ENCODE data around the gene WDR82. TPM values are rescaled to one million over a fixed set of nuclear protein-coding genes. Genes with fewer than 3 reads are reported as not detected.

Gene WDR82
- total and polyA plus RNA-seq, 9 donors = 52.6 to 103 (median 87.9) TPM

GRCh38 chr3:52247409-52248164 lies 30.9 kb downstream of the WDR82 start:
- H3K4me1 ChIP-seq (ENCODE audit: control insufficient read depth, insufficient read depth, low read length) = peaks cover 28% of the 10 kb centered on the region

GRCh38 chr3:52246728-52247408 lies 31.6 kb downstream of the WDR82 start:
- no peak for DNase-seq
- H3K36me3 ChIP-seq (ENCODE audit: control insufficient read depth, insufficient read depth, low read length) = peaks cover 40% of the 10 kb centered on the region
- peaks cover 2% of the 10 kb centered on the region for H3K27me3 ChIP-seq (ENCODE audit: control insufficient read depth, insufficient read depth, low read length)
- peak overlapping the region; percentile 59 for H3K4me3 ChIP-seq (ENCODE audit: low read length)
- H3K4me1 ChIP-seq (ENCODE audit: control insufficient read depth, insufficient read depth, low read length) = peaks cover 28% of the 10 kb centered on the region
- 75% methylated on average over 11 of the region's 14 CpGs for WGBS (ENCODE audit: insufficient coverage)
- H3K9me3 ChIP-seq (replicated peaks; ENCODE audit: control insufficient read depth, low read depth, low read length) = no peaks in the 10 kb centered on the region
- H3K27ac ChIP-seq (ENCODE audit: low read length) = no peak overlapping the region

More at GRCh38 chr3:52247409-52248164, 30.9 kb downstream of the WDR82 start:
- DNase-seq = no peak
- H3K27ac ChIP-seq (ENCODE audit: low read length) = no peak overlapping the region
- peaks cover 45% of the 10 kb centered on the region for H3K36me3 ChIP-seq (ENCODE audit: control insufficient read depth, insufficient read depth, low read length)
- H3K27me3 ChIP-seq (ENCODE audit: control insufficient read depth, insufficient read depth, low read length) = peaks cover 2% of the 10 kb centered on the region
- 80% methylated on average over 7 of the region's 7 CpGs for WGBS (ENCODE audit: insufficient coverage)
- no peaks in the 10 kb centered on the region for H3K9me3 ChIP-seq (replicated peaks; ENCODE audit: control insufficient read depth, low read depth, low read length)
- no peak overlapping the region for H3K4me3 ChIP-seq (ENCODE audit: low read length)

GRCh38 chr3:52246264-52246620 lies 32.2 kb downstream of the WDR82 start:
- Histone ChIP-seq H3K4me3 (ENCODE audit: low read length) (peak overlapping the region; percentile 59), H3K27me3 (ENCODE audit: control insufficient read depth, insufficient read depth, low read length) (peaks cover 2% of the 10 kb centered on the region), H3K9me3 (replicated peaks; ENCODE audit: control insufficient read depth, low read depth, low read length) (no peaks in the 10 kb centered on the region), H3K36me3 (ENCODE audit: control insufficient read depth, insufficient read depth, low read length) (peaks cover 34% of the 10 kb centered on the region), H3K27ac (ENCODE audit: low read length) (peak overlapping the region; percentile 52), H3K4me1 (ENCODE audit: control insufficient read depth, insufficient read depth, low read length) (peaks cover 28% of the 10 kb centered on the region)
- WGBS (ENCODE audit: insufficient coverage) = 20% methylated on average over 2 of the region's 8 CpGs
- DNase-seq = no peak

GRCh38 chr3:52245322-52246263 lies 32.9 kb downstream of the WDR82 start, which contains the start of gene PPM1M:
TSS of gene PPM1M (plus strand) at chr3:52245759. CDS start at chr3:52245825, 66 bp downstream.
- Histone ChIP-seq H3K9me3 (replicated peaks; ENCODE audit: control insufficient read depth, low read depth, low read length) (no peaks in the 10 kb centered on the region), H3K36me3 (ENCODE audit: control insufficient read depth, insufficient read depth, low read length) (peaks cover 28% of the 10 kb centered on the region), H3K4me3 (ENCODE audit: low read length) (peak within 1 kb of the TSS; percentile 59), H3K27ac (ENCODE audit: low read length) (peak within 1 kb of the TSS; percentile 70), H3K4me1 (ENCODE audit: control insufficient read depth, insufficient read depth, low read length) (peaks cover 28% of the 10 kb centered on the region), H3K27me3 (ENCODE audit: control insufficient read depth, insufficient read depth, low read length) (peaks cover 2% of the 10 kb centered on the region)
- WGBS (ENCODE audit: insufficient coverage) = under 1% methylated on average over 92 of the region's 98 CpGs
- peak; percentile 69 for DNase-seq

GRCh38 chr3:52243791-52244628 lies 34.4 kb downstream of the WDR82 start:
- no peak overlapping the region for H3K4me3 ChIP-seq (ENCODE audit: low read length)

GRCh38 chr3:52242039-52242438 lies 36.4 kb downstream of the WDR82 start:
- Histone ChIP-seq H3K4me3 (ENCODE audit: low read length) (no peak overlapping the region), H3K27me3 (ENCODE audit: control insufficient read depth, insufficient read depth, low read length) (peaks cover 2% of the 10 kb centered on the region), H3K4me1 (ENCODE audit: control insufficient read depth, insufficient read depth, low read length) (peaks cover 53% of the 10 kb centered on the region), H3K9me3 (replicated peaks; ENCODE audit: control insufficient read depth, low read depth, low read length) (no peaks in the 10 kb centered on the region), H3K36me3 (ENCODE audit: control insufficient read depth, insufficient read depth, low read length) (no peaks in the 10 kb centered on the region), H3K27ac (ENCODE audit: low read length) (no peak overlapping the region)
- 71% methylated on average over 1 of the region's 1 CpG for WGBS (ENCODE audit: insufficient coverage)
- peak; percentile 1 for DNase-seq

More at GRCh38 chr3:52243791-52244628, 34.4 kb downstream of the WDR82 start:
- Histone ChIP-seq H3K27ac (ENCODE audit: low read length) (peak overlapping the region; percentile 17), H3K27me3 (ENCODE audit: control insufficient read depth, insufficient read depth, low read length) (peaks cover 2% of the 10 kb centered on the region), H3K4me1 (ENCODE audit: control insufficient read depth, insufficient read depth, low read length) (peaks cover 39% of the 10 kb centered on the region), H3K9me3 (replicated peaks; ENCODE audit: control insufficient read depth, low read depth, low read length) (no peaks in the 10 kb centered on the region), H3K36me3 (ENCODE audit: control insufficient read depth, insufficient read depth, low read length) (peaks cover 12% of the 10 kb centered on the region)
- 70% methylated on average over 6 of the region's 9 CpGs for WGBS (ENCODE audit: insufficient coverage)
- peak; percentile 73 for DNase-seq

- H3K36me3 ChIP-seq (ENCODE audit: control insufficient read depth, insufficient read depth, low read length) = no peaks in the 10 kb centered on the region
- no peak overlapping the region for H3K27ac ChIP-seq (ENCODE audit: low read length)
- no peaks in the 10 kb centered on the region for H3K9me3 ChIP-seq (replicated peaks; ENCODE audit: control insufficient read depth, low read depth, low read length)
- 100% methylated on average over 1 of the region's 4 CpGs for WGBS (ENCODE audit: insufficient coverage)
- no peak for DNase-seq
- no peak overlapping the region for H3K4me3 ChIP-seq (ENCODE audit: low read length)
- H3K27me3 ChIP-seq (ENCODE audit: control insufficient read depth, insufficient read depth, low read length) = peaks cover 2% of the 10 kb centered on the region
- H3K4me1 ChIP-seq (ENCODE audit: control insufficient read depth, insufficient read depth, low read length) = peaks cover 51% of the 10 kb centered on the region
Observed at GRCh38 chr3:52240886-52241370, 37.5 kb downstream of the WDR82 start.

GRCh38 chr3:52240059-52240885 lies 38.2 kb downstream of the WDR82 start:
- Histone ChIP-seq H3K27me3 (ENCODE audit: control insufficient read depth, insufficient read depth, low read length) (peaks cover 2% of the 10 kb centered on the region), H3K36me3 (ENCODE audit: control insufficient read depth, insufficient read depth, low read length) (peaks cover 6% of the 10 kb centered on the region), H3K9me3 (replicated peaks; ENCODE audit: control insufficient read depth, low read depth, low read length) (no peaks in the 10 kb centered on the region), H3K4me1 (ENCODE audit: control insufficient read depth, insufficient read depth, low read length) (peaks cover 54% of the 10 kb centered on the region), H3K4me3 (ENCODE audit: low read length) (no peak overlapping the region), H3K27ac (ENCODE audit: low read length) (no peak overlapping the region)
- WGBS (ENCODE audit: insufficient coverage) = no CpG with 5 or more reads among the region's 1 CpG
- no peak for DNase-seq
